Caco-2 (cell line): ENCODE measurements around the gene WARS2. TPM values are rescaled to one million over a fixed set of nuclear protein-coding genes. Genes with fewer than 3 reads are reported as not detected.

Experiments used
- BruUV-seq: library from RNA; stranded (reverse); fragments of 400-500 nt; replicated peaks from 2 replicates; lab custom pipeline; 2021; lab: Mats Ljungman, UMichigan
- CTCF ChIA-PET: fragments of 300-600 bp; sonication (Branson Sonifier 250); formaldehyde crosslinking; loops from one replicate; lab custom pipeline; 2022; ENCODE audit warnings: antibody characterized with exemption; lab: Charles Lee
- POLR2A ChIA-PET: fragments of 300-600 bp; sonication (Branson Sonifier 250); formaldehyde crosslinking; loops from one replicate; lab custom pipeline; 2022; ENCODE audit warnings: antibody characterized with exemption; lab: Charles Lee
- DNase-seq, 2 experiments: peaks; one replicate each; pipeline versions ENCODE4 v3.0.0 to v3.0.0-alpha.2; 2020 to 2022
- H3K27me3 ChIP-seq: replicated peaks from 2 replicates; pipeline ENCODE4 v1.6.0; 2011; ENCODE audit warnings: low read length; ENCODE audit not compliant: control insufficient read depth, insufficient read depth
- H3K36me3 ChIP-seq: 2 replicates; pipeline ENCODE4 v1.5.1; 2011; ENCODE audit warnings: low read length; ENCODE audit not compliant: control insufficient read depth, insufficient read depth
- H3K4me1 ChIP-seq: fragments of 250-450 bp; sonication (Bioruptor Pico); 2 replicates; pipeline ENCODE4 v1.5.1; 2020; ENCODE audit warnings: mild to moderate bottlenecking
- H3K4me3 ChIP-seq: 2 replicates; pipeline ENCODE4 v1.5.1; 2011; ENCODE audit warnings: low read depth, mild to moderate bottlenecking, control low read depth, low read length
- H3K9me3 ChIP-seq: fragments of 250-450 bp; sonication (Bioruptor Pico); 2 replicates; pipeline ENCODE4 v1.5.1; 2020; ENCODE audit warnings: mild to moderate bottlenecking, moderate library complexity
- H3K27ac Mint-ChIP-seq: one replicate; pipeline ENCODE4 v1.8.0; 2022; ENCODE audit warnings: mixed read lengths; ENCODE audit not compliant: unreplicated experiment
- H3K27me3 Mint-ChIP-seq: one replicate; pipeline ENCODE4 v1.8.0; 2022; ENCODE audit warnings: mixed read lengths; ENCODE audit not compliant: insufficient read depth, unreplicated experiment
- H3K36me3 Mint-ChIP-seq: one replicate; pipeline ENCODE4 v1.8.0; 2022; ENCODE audit warnings: mild to moderate bottlenecking, mixed read lengths; ENCODE audit not compliant: insufficient read depth, unreplicated experiment
- H3K4me1 Mint-ChIP-seq: one replicate; pipeline ENCODE4 v1.8.0; 2022; ENCODE audit warnings: low read depth, mixed read lengths; ENCODE audit not compliant: unreplicated experiment
- H3K4me3 Mint-ChIP-seq: one replicate; pipeline ENCODE4 v1.8.0; 2022; ENCODE audit warnings: mild to moderate bottlenecking, moderate library complexity, mixed read lengths; ENCODE audit not compliant: unreplicated experiment
- H3K9me3 Mint-ChIP-seq: one replicate; pipeline ENCODE4 v1.8.0; 2022; ENCODE audit warnings: mixed read lengths; ENCODE audit not compliant: unreplicated experiment
- CTCF ChIP-seq, 2 experiments: fragments of 200-600 bp in 1 of 2; IDR thresholded peaks; 1 replicate in 1 of 2; 2 replicates in 1 of 2; pipeline versions ENCODE4 v1.5.1 to v1.8.0; 2011 to 2022; ENCODE audit warnings: antibody characterized with exemption in 1 of 2, control low read depth in 1 of 2, inconsistent platforms in 1 of 2, low read depth in 1 of 2, low read length in 1 of 2, mild to moderate bottlenecking in 1 of 2, moderate library complexity in 1 of 2; ENCODE audit not compliant: insufficient read depth in 1 of 2, severe bottlenecking in 1 of 2, unreplicated experiment in 1 of 2
- intact Hi-C: fragments of 100-400 bp; cut with micrococcal nuclease; formaldehyde crosslinking; loops from one replicate; pipeline ENCODE4 v1.10.0; 2022; ENCODE audit not compliant: unreplicated experiment
- total RNA-seq: library from RNA; stranded (reverse); gene quantifications from 2 replicates; pipeline ENCODE4 v1.2.3, GENCODE V29; 2022

Gene WARS2
- total RNA-seq, 1 experiment from 2014 or later, result 11.9 TPM

DNA sequence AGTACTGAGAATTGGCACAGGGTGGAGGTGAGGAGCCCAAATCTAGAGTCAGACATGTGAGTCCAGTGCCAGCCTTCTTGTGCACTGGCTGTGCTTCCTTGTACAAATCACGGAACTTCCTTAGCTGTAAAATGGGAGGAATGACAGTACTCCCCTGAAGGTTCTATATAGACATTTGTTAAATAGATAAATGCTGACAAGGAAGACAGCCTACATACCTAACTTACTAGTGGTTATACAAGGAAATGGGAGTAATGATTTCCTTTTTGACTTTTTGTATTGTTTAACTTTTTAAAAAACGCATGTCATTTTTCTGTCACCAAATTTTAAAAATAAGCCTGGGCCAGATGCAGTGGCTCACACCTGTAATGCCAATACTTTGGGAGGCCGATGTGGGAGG, 50.2 kb downstream of the WARS2 start:
- H3K4me3 Mint-ChIP-seq, result no peak overlapping the region
- Histone ChIP-seq H3K9me3 (no peaks in the 10 kb centered on the region), H3K27me3 (no peaks in the 10 kb centered on the region), H3K36me3 (no peaks in the 10 kb centered on the region), H3K4me3 (no peak overlapping the region), H3K4me1 (no peaks in the 10 kb centered on the region)
- no peaks in the 10 kb centered on the region for H3K4me1 Mint-ChIP-seq
- H3K27ac Mint-ChIP-seq, result no peak overlapping the region
- no peak for TF ChIP-seq CTCF (IDR thresholded peaks at IDR 0.05; ENCODE audit: insufficient read depth in 1 of 2, low read depth in 1 of 2, low read length in 1 of 2, severe bottlenecking in 1 of 2, unreplicated experiment in 1 of 2)
- no peaks in the 10 kb centered on the region for H3K36me3 Mint-ChIP-seq
- CTCF ChIA-PET, result no interaction called here
- H3K27me3 Mint-ChIP-seq, result no peaks in the 10 kb centered on the region
- H3K9me3 Mint-ChIP-seq, result no peaks in the 10 kb centered on the region
- DNase-seq, result no peak
- POLR2A ChIA-PET, result no interaction called here
- BruUV-seq, result no TSS peak
- intact Hi-C loops, result no loop called here

DNA sequence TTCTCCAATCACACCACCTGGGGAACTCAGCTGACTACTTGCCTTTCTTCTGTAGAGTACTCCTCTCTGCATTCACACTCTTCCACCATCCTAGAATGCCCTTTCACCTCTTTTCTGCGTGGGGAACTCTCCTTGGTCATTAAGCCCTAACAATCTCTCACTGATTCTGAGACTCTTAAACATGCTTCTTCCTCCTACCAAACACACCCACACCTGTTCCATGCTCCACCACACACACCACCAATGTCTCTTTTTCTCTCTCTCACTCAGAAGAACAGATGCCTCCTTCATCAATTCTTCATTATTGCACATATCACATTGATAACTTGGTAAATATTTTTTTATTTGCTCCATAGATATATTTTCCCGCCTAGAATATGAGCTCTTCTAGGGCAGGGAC, 53.6 kb downstream of the WARS2 start:
- TF ChIP-seq CTCF (IDR thresholded peaks at IDR 0.05; ENCODE audit: insufficient read depth in 1 of 2, low read depth in 1 of 2, low read length in 1 of 2, severe bottlenecking in 1 of 2, unreplicated experiment in 1 of 2), result no peak
- BruUV-seq, result no TSS peak
- Histone ChIP-seq H3K9me3 (no peaks in the 10 kb centered on the region), H3K4me1 (no peaks in the 10 kb centered on the region), H3K27me3 (no peaks in the 10 kb centered on the region), H3K4me3 (no peak overlapping the region), H3K36me3 (no peaks in the 10 kb centered on the region)
- H3K4me1 Mint-ChIP-seq, result no peaks in the 10 kb centered on the region
- intact Hi-C loops, result no loop called here
- no peaks in the 10 kb centered on the region for H3K27me3 Mint-ChIP-seq
- CTCF ChIA-PET, result no interaction called here
- H3K36me3 Mint-ChIP-seq, result no peaks in the 10 kb centered on the region
- no peak overlapping the region for H3K4me3 Mint-ChIP-seq
- H3K27ac Mint-ChIP-seq, result no peak overlapping the region
- POLR2A ChIA-PET, result no interaction called here
- no peak for DNase-seq
- no peaks in the 10 kb centered on the region for H3K9me3 Mint-ChIP-seq

DNA sequence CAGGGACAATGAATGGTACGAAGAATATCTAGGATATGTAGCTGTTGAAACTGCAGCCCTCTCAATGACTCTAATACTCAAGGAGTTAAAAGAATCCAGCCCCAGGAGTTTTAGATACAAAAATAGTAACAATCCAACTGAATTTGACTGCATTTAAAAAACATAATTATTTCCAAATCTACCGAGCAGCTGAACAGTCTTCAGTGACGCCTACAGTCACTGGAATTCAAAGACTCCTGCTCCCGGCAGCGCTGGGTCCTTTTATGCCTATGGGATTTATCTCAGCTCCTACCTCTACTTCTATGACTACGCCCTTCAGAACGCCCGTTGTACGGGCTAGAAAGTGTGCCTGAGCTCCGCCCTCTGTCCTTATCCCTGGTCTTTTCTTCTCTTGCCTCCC, 55.7 kb downstream of the WARS2 start:
- Mint-ChIP-seq H3K9me3 (no peaks in the 10 kb centered on the region), H3K27ac (no peak overlapping the region), H3K4me1 (no peaks in the 10 kb centered on the region), H3K36me3 (no peaks in the 10 kb centered on the region), H3K4me3 (no peak overlapping the region), H3K27me3 (no peaks in the 10 kb centered on the region)
- BruUV-seq, result no TSS peak
- CTCF ChIA-PET, result no interaction called here
- Histone ChIP-seq H3K9me3 (no peaks in the 10 kb centered on the region), H3K27me3 (no peaks in the 10 kb centered on the region), H3K4me1 (no peaks in the 10 kb centered on the region), H3K36me3 (no peaks in the 10 kb centered on the region), H3K4me3 (no peak overlapping the region)
- POLR2A ChIA-PET, result no interaction called here
- intact Hi-C loops, result no loop called here
- DNase-seq, result no peak
- no peak for TF ChIP-seq CTCF (IDR thresholded peaks at IDR 0.05; ENCODE audit: insufficient read depth in 1 of 2, low read depth in 1 of 2, low read length in 1 of 2, severe bottlenecking in 1 of 2, unreplicated experiment in 1 of 2)
